GM21515 (cell line): ENCODE results near the gene AFF3.

Experiments used
- ATAC-seq: cut with Tn5 transposase; IDR thresholded peaks from one replicate; pipeline ENCODE4 v1.9.1; 2021; ENCODE audit not compliant: unreplicated experiment

AFF3 gene

GRCh38 chr2:100013892-100014677 lies 128.3 kb downstream of the AFF3 start:
- no peak for ATAC-seq

- ATAC-seq: no peak
Measured at GRCh38 chr2:100012561-100012960, 129.8 kb downstream of the AFF3 start.

- no peak for ATAC-seq
Measured at GRCh38 chr2:100011272-100011731, 131.1 kb downstream of the AFF3 start.

- no peak for ATAC-seq
Measured at GRCh38 chr2:100010606-100011005, 131.8 kb downstream of the AFF3 start.

- no peak for ATAC-seq
Measured at GRCh38 chr2:100009743-100010142, 132.6 kb downstream of the AFF3 start.

GRCh38 chr2:100008956-100009355 lies 133.4 kb downstream of the AFF3 start:
- no peak for ATAC-seq

GRCh38 chr2:100006516-100006915 lies 135.9 kb downstream of the AFF3 start:
- no peak for ATAC-seq

GRCh38 chr2:100004959-100005387 lies 137.4 kb downstream of the AFF3 start:
- ATAC-seq: no peak

- no peak for ATAC-seq
Measured at GRCh38 chr2:100004348-100004884, 138.0 kb downstream of the AFF3 start.

GRCh38 chr2:100002059-100002458 lies 140.3 kb downstream of the AFF3 start:
- ATAC-seq: no peak

- ATAC-seq: no peak
Measured at GRCh38 chr2:100000915-100001707, 141.3 kb downstream of the AFF3 start.

- ATAC-seq: no peak
Measured at GRCh38 chr2:99998651-99999320, 143.6 kb downstream of the AFF3 start.

GRCh38 chr2:99989905-99990304 lies 152.5 kb downstream of the AFF3 start:
- no peak for ATAC-seq

- ATAC-seq: no peak
Measured at GRCh38 chr2:99988599-99988998, 153.8 kb downstream of the AFF3 start.

GRCh38 chr2:99987160-99987559 lies 155.2 kb downstream of the AFF3 start:
- ATAC-seq: no peak

GRCh38 chr2:99984799-99985515 lies 157.4 kb downstream of the AFF3 start:
- ATAC-seq: no peak

- ATAC-seq: no peak
Measured at GRCh38 chr2:99982744-99983143, 159.6 kb downstream of the AFF3 start.

GRCh38 chr2:99981840-99982239 lies 160.6 kb downstream of the AFF3 start:
- ATAC-seq: no peak

- ATAC-seq: no peak
Measured at GRCh38 chr2:99980176-99980575, 162.2 kb downstream of the AFF3 start.

GRCh38 chr2:99977966-99978365 lies 164.4 kb downstream of the AFF3 start:
- ATAC-seq: no peak

- no peak for ATAC-seq
Measured at GRCh38 chr2:99975386-99975785, 167.0 kb downstream of the AFF3 start.
